OCI-LY7 (cell line): ENCODE data around the gene ZMYND8.

Experiments used
- CTCF ChIP-seq: fragments of 200-600 bp; sonication (generic); conservative IDR thresholded peaks from 2 replicates; pipeline ENCODE4 v1.5.1; 2014; ENCODE audit warnings: mild to moderate bottlenecking, antibody characterized with exemption, low read length, moderate library complexity, mixed read lengths
- EZH2phosphoT487 ChIP-seq: fragments of 200-600 bp; sonication (generic); IDR thresholded peaks from 2 replicates; pipeline ENCODE4 v1.6.1; 2018; ENCODE audit warnings: low read depth, borderline replicate concordance, mild to moderate bottlenecking, mixed run types, antibody characterized with exemption, low read length, moderate library complexity, mixed read lengths

- no peak for TF ChIP-seq CTCF
- no peak for TF ChIP-seq EZH2phosphoT487
Observed at GRCh38 chr20:47304287-47304686, 52.2 kb downstream of the ZMYND8 start.
